Right lobe of liver (tissue), 6 donors: ENCODE measurements around the gene ACTR3. TPM values are rescaled to one million over a fixed set of nuclear protein-coding genes. Genes with fewer than 3 reads are reported as not detected.

ENCODE experiments used
- ATAC-seq, 4 donors: fragments of 200-7000 bp; cut with Tn5 transposase; one replicate each; pipeline ENCODE4 v1.9.1; 2020; ENCODE audit warnings: mild to moderate bottlenecking in 4 of 4, moderate library complexity in 4 of 4
- DNase-seq, 3 donors: peaks; one replicate each; pipeline ENCODE4 v3.0.0-alpha.2; 2020
- H3K27ac ChIP-seq, 3 donors: fragments of 200-600 bp; one replicate each; pipeline ENCODE4 v1.8.0; 2022
- H3K27me3 ChIP-seq, 2 donors: fragments of 200-600 bp; one replicate each; pipeline ENCODE4 v1.8.0; 2022
- H3K36me3 ChIP-seq, 4 donors: fragments of 200-600 bp; sonication (generic) in 1 of 4; one replicate each; pipeline versions ENCODE4 v1.5.1 to v1.8.0; 2017 to 2022; ENCODE audit warnings: control low read depth in 1 of 4
- H3K4me1 ChIP-seq, 4 donors: fragments of 200-600 bp; sonication (generic) in 1 of 4; one replicate each; pipeline versions ENCODE4 v1.5.1 to v1.8.0; 2017 to 2022; ENCODE audit warnings: control low read depth in 1 of 4
- H3K4me3 ChIP-seq, 3 donors: fragments of 200-600 bp; one replicate each; pipeline ENCODE4 v1.8.0; 2022
- H3K9me3 ChIP-seq, 4 donors: fragments of 200-600 bp; sonication (generic) in 1 of 4; one replicate each; pipeline versions ENCODE4 v1.5.1 to v1.8.0; 2017 to 2022; ENCODE audit warnings: control low read depth in 1 of 4
- POLR2A ChIP-seq: fragments of 450-650 bp; IDR thresholded peaks from one replicate; pipeline ENCODE4 v1.6.1; 2017; ENCODE audit warnings: antibody characterized with exemption, mild to moderate bottlenecking
- WGBS: methylation state at CpG from one replicate; pipeline ENCODE4 v1.1.6; 2018; ENCODE audit warnings: low coverage, low lambda C conversion rate; ENCODE audit not compliant: insufficient coverage; ENCODE audit errors: missing lambda C conversion rate; 5-methylcytosine and 5-hydroxymethylcytosine counted together
- intact Hi-C, 2 donors: fragments of 100-400 bp; cut with DNase I; formaldehyde crosslinking; loops; one replicate each; pipeline versions ENCODE4 v1.11.2 to v1.14.1; 2022
- total RNA-seq, 6 experiments: library from RNA; depleted of rRNA in 2 of 6; stranded (reverse); fragments of >200 nt in 2 of 6; fragmentation: NEBNext Ultra II Directional in 3 of 6; extraction: Animal tissue kit (Norgen Biotek cat#: 25700) in 3 of 6; gene quantifications; one replicate each; pipeline versions ENCODE4 v1.1.0 to v1.2.4, GENCODE V29; 2016 to 2023
- TF ChIP-seq, protein P1 (sequence below), 4 donors: fragments of 200-600 bp in 3 of 4; fragments of 450-650 bp in 1 of 4; IDR thresholded peaks; one replicate each; pipeline versions ENCODE4 v1.5.1 to v1.8.0; 2016 to 2022; ENCODE audit warnings: antibody characterized with exemption in 4 of 4, mild to moderate bottlenecking in 2 of 4
- donor health status: DM: no; HTN: yes; CAD: no.
- donor health status: DM: no; HTN: no; CAD: no.
- donor health status: DM: no; HTN: no; CAD: no.
- donor health status: DM: no; HTN: yes; CAD: no.
- donor health status: DM: no; HTN: yes; CAD: no.

The ACTR3 gene
- total RNA-seq, 6 experiments from 2014 or later, result 44.1 to 108 (median 66.2) TPM

DNA sequence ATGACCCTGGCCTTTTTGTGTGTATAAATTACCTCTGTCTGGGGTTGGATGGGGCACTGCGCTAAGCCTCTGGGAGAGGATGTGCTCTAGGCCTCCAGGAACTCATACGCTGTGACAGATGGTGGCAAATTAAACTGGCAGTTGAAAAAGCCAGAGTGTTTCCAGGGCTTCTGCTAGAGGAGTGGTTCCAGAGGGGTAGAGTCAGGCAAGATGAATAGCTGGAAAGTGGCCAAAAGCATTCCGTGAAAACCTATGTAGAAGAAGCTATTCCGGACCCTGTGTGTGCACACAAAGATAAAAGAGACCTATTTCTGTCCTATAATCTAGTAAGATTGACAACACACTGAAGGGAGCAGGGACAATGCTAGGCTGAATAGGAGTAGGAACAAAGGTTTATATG is 84.8 kb downstream of the ACTR3 start:
- DNase-seq (no peak), ATAC-seq (no peak)
- no peaks in the 10 kb centered on the region for H3K36me3 ChIP-seq
- H3K27me3 ChIP-seq, result no peaks in the 10 kb centered on the region
- H3K4me1 ChIP-seq, result peaks cover 0 to under 1% (median 0%) of the 10 kb centered on the region in 4 donors
- H3K9me3 ChIP-seq, result no peaks in the 10 kb centered on the region
- no peak overlapping the region for H3K27ac ChIP-seq
- intact Hi-C loops, result no loop called here
- TF ChIP-seq, protein P1, sequence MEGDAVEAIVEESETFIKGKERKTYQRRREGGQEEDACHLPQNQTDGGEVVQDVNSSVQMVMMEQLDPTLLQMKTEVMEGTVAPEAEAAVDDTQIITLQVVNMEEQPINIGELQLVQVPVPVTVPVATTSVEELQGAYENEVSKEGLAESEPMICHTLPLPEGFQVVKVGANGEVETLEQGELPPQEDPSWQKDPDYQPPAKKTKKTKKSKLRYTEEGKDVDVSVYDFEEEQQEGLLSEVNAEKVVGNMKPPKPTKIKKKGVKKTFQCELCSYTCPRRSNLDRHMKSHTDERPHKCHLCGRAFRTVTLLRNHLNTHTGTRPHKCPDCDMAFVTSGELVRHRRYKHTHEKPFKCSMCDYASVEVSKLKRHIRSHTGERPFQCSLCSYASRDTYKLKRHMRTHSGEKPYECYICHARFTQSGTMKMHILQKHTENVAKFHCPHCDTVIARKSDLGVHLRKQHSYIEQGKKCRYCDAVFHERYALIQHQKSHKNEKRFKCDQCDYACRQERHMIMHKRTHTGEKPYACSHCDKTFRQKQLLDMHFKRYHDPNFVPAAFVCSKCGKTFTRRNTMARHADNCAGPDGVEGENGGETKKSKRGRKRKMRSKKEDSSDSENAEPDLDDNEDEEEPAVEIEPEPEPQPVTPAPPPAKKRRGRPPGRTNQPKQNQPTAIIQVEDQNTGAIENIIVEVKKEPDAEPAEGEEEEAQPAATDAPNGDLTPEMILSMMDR (IDR thresholded peaks at IDR 0.05), result no peak
- TF ChIP-seq POLR2A, result no peak
- H3K4me3 ChIP-seq, result no peak overlapping the region
- WGBS, result 57% methylated on average over 4 of the region's 4 CpGs

DNA sequence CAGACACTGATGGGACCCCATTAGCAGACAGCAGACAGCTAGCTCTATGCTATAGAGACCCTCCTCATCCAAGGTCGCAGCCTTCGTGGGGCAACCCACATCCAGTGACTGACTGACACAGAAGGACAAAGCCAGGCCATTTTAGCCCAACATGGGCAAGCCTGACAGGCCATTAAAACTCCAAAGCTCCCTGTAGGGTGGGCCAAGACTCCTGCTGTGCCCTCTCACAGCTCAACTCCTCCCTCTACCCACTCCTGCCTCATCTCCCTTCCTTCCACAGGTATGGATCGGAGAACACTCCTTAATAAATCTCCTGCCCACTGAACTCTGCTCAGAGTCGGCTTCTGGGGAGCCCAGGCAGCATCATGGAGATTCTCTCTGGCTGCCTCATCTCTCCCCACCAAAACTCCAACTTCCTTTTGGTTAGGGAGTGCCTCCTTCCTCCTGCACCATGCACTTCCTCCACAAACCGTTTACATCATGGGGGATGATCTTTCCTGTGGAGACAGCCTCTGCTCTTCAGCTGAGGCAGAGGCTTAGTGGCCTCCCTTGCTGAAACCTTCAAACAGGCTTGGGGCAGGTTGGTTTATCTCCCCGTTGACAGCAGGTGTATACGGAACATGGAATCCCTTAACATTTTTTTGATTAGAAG is 86.5 kb downstream of the ACTR3 start:
- ATAC-seq (peak in 1 of 4 donors; percentile 16), DNase-seq (no peak)
- intact Hi-C loops, result no loop called here
- WGBS, result 71% methylated on average over 5 of the region's 7 CpGs
- Histone ChIP-seq H3K36me3 (no peaks in the 10 kb centered on the region), H3K9me3 (no peaks in the 10 kb centered on the region), H3K4me3 (no peak overlapping the region), H3K27me3 (no peaks in the 10 kb centered on the region), H3K4me1 (peaks cover 0 to 6% (median 0%) of the 10 kb centered on the region in 4 donors), H3K27ac (no peak overlapping the region)
- TF ChIP-seq, protein P1 (IDR thresholded peaks at IDR 0.05), result no peak
- TF ChIP-seq POLR2A, result no peak

DNA sequence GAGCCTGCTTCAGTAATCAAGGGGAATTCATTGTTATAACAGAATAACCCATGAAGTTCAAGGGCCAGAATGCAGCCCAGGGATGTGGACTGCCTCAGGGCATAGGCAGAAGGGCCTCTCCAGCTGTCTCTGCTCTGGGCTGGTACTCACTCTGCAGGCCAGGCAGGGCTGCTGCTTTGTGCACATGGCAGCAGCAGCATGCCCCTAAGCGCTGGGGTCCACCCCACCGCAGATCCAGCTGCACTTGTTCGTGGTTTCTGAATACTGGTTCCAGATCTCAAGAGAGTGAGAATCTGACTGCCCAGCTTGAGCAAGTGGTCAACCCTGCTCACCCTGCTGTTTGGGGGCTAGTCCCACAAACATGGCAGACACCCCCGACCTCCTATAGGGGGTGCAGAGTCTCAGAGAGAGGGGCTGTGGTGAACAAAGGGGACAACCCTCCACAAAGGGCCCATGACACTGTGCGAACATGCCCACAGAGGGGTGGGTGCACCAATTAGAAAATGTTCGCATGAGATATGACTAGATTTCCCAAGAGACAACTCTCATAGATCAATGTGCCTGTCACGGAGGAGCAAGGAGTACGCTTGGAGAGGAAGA is 87.3 kb downstream of the ACTR3 start:
- Histone ChIP-seq H3K36me3 (no peaks in the 10 kb centered on the region), H3K27me3 (no peaks in the 10 kb centered on the region), H3K27ac (no peak overlapping the region), H3K4me1 (peaks cover 0 to 6% (median 0%) of the 10 kb centered on the region in 4 donors), H3K4me3 (no peak overlapping the region), H3K9me3 (no peaks in the 10 kb centered on the region)
- WGBS, result 82% methylated on average over 4 of the region's 8 CpGs
- DNase-seq (no peak), ATAC-seq (peak in 1 of 4 donors; percentile 8)
- TF ChIP-seq, protein P1 (IDR thresholded peaks at IDR 0.05), result no peak
- no peak for TF ChIP-seq POLR2A
- intact Hi-C loops, result no loop called here

DNA sequence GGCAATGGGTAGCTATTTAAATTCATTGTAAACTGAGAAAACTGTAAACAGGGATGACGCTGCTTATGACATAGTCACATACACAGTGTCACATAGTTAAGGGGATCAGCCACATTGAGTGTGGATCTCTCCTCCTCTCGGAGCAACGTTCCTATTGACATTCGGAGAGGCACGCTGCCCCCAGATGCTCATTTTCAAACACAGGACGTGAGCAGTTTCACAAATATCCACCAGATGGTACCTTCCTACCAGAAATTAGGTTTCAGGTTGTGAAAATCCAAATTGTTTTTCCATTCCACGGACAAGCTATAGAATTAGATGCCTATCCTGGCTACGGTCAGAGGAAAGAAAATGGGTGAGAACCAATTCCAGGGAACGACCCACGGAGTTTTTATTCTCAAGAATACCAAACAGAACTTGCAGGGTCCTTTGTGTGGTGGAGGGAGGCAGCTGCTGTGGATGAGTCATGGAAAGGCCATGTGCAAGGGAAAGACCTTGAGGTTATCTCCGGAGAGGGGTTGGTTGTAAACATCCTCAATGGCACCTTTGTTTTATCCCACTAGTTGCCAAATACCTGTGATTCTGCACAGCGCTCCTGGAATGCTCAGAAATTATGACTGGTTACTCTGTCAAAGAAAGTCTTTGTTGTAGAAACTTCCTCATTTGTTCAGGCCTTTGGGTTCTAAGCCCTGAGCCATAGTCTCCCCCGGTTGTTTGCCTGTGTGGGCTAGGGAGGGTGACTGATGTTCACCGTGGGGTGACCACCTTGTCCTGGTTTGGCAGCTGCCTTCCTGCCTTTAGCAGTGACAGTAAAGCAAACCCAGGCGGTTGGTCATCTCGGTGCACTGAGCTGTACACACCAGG is 88.0 kb downstream of the ACTR3 start:
- Histone ChIP-seq H3K36me3 (no peaks in the 10 kb centered on the region), H3K27me3 (no peaks in the 10 kb centered on the region), H3K27ac (no peak overlapping the region), H3K4me3 (no peak overlapping the region), H3K9me3 (no peaks in the 10 kb centered on the region), H3K4me1 (peaks cover 0 to 6% (median 0%) of the 10 kb centered on the region in 4 donors)
- 47% methylated on average over 15 of the region's 16 CpGs for WGBS
- no peak for TF ChIP-seq POLR2A
- TF ChIP-seq, protein P1 (IDR thresholded peaks at IDR 0.05), result peak; percentile 34 to 38 (median 36)
- ATAC-seq (peak; percentile 38 to 74 (median 54)), DNase-seq (no peak)
- intact Hi-C loops, result no loop called here
